ENCODE measurements around the gene GPC3.
A peak's percentile ranks its signal among the peaks of the same experiment; 100 is the strongest.

Gene GPC3

DNA sequence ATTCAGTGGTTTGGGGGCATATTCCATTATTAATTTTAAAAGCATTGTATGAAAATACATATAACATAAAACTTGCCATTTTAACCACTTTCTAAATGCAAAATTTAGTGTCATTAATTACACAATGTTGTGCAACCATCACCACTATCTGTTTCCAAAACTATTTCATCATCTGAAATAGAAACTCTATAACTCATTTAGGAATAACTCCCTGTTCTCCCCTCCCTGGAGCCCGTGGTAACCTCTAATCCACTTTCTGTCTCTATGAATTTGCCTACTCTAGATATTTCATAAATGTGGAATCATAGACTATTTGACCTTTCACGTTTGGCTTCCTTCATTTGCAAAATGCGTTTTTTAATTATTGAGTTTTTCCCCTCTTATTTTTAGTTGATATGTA, 468.7 kb downstream of the GPC3 start:
- no peak overlapping the region for H3K4me3 ChIP-seq (ENCODE audit: low read length)
- no peak for DNase-seq (ENCODE audit: low read depth)
- TF ChIP-seq, protein P1, sequence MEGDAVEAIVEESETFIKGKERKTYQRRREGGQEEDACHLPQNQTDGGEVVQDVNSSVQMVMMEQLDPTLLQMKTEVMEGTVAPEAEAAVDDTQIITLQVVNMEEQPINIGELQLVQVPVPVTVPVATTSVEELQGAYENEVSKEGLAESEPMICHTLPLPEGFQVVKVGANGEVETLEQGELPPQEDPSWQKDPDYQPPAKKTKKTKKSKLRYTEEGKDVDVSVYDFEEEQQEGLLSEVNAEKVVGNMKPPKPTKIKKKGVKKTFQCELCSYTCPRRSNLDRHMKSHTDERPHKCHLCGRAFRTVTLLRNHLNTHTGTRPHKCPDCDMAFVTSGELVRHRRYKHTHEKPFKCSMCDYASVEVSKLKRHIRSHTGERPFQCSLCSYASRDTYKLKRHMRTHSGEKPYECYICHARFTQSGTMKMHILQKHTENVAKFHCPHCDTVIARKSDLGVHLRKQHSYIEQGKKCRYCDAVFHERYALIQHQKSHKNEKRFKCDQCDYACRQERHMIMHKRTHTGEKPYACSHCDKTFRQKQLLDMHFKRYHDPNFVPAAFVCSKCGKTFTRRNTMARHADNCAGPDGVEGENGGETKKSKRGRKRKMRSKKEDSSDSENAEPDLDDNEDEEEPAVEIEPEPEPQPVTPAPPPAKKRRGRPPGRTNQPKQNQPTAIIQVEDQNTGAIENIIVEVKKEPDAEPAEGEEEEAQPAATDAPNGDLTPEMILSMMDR (conservative IDR thresholded peaks at IDR 0.05; ENCODE audit: low read length): no peak

DNA sequence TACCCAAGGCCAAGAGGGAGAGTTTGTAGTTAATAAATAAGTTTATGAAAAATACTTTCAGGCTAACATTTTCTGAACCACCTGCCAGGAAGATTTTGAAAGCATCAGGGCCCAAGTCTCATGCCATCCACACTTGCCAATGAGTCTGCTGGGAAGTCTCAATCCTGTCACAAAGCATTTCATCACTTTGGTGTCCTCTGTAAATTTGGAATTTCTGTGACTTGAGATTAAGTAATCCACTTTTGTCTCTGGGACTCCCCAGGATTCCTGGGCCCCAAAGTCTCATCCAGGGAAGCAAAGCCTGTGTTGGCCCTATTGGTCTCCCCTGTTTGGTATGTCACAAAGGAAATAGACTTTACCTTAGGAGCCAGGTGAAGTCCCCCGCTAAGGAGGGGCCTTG, 470.9 kb downstream of the GPC3 start:
- DNase-seq (ENCODE audit: low read depth): no peak
- TF ChIP-seq, protein P1 (conservative IDR thresholded peaks at IDR 0.05; ENCODE audit: low read length): no peak
- no peak overlapping the region for H3K4me3 ChIP-seq (ENCODE audit: low read length)

DNA sequence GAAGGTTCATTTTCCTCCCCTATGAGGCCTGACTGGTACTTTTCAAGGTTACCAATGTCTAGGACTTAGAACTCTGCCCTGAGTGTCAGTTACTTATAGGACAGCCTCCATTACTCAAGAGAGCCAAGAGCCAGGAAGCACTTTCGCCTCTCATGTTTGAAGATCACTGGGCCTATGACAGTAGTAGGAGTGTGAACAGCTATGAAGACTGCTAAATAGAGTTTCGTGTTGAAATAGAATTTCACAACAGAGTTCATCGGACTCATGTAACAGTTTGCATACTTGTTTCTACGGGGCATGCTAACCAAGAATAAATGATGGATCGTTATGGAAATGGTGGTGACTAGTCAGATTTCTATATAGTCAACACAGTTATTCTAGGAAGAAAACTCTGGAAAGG, 472.3 kb downstream of the GPC3 start:
- TF ChIP-seq, protein P1 (conservative IDR thresholded peaks at IDR 0.05; ENCODE audit: low read length): no peak
- H3K4me3 ChIP-seq (ENCODE audit: low read length): no peak overlapping the region
- DNase-seq (ENCODE audit: low read depth): no peak

DNA sequence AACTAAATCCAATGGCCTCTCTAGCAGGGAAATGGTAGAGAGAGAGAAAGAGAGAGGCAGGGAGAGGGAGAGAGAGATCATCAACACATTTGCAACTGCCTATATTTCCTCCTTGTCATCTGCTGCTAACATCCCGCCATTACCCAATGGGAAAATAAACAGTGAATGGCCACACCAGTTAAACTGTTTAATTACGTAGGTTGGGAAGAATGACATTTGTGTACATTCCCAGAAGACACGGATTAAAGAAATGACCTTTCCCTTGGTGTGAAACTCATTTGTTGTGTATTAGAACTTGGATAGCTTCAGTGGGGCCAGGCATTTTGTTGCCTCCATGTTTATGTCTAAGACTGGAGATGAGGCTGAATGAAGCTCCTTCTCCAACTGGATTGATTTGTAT, 474.4 kb downstream of the GPC3 start:
- no peak overlapping the region for H3K4me3 ChIP-seq (ENCODE audit: low read length)
- no peak for DNase-seq (ENCODE audit: low read depth)
- TF ChIP-seq, protein P1 (conservative IDR thresholded peaks at IDR 0.05; ENCODE audit: low read length): no peak

DNA sequence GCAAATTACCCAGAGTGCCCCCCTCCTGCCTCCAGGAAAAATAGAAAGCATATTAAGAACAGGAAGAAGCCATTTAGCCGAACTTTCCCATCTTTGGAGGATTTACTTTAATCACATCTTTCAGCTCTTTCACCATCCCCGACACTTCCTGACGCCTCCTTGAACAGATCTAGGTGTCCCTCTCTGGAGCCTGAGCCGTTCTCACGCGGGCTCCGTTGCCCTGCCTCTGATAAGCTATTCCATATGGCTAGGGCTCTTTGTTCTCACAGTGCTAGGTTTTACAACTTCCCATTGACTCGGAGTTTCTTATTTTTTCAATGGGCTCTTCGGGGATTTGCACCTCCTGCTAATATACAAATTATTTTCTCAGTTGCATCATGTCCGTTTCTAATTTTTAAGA, 488.0 kb downstream of the GPC3 start:
- no peak for DNase-seq (ENCODE audit: low read depth)
- no peak overlapping the region for H3K4me3 ChIP-seq (ENCODE audit: low read length)
- TF ChIP-seq, protein P1 (conservative IDR thresholded peaks at IDR 0.05; ENCODE audit: low read length): no peak

DNA sequence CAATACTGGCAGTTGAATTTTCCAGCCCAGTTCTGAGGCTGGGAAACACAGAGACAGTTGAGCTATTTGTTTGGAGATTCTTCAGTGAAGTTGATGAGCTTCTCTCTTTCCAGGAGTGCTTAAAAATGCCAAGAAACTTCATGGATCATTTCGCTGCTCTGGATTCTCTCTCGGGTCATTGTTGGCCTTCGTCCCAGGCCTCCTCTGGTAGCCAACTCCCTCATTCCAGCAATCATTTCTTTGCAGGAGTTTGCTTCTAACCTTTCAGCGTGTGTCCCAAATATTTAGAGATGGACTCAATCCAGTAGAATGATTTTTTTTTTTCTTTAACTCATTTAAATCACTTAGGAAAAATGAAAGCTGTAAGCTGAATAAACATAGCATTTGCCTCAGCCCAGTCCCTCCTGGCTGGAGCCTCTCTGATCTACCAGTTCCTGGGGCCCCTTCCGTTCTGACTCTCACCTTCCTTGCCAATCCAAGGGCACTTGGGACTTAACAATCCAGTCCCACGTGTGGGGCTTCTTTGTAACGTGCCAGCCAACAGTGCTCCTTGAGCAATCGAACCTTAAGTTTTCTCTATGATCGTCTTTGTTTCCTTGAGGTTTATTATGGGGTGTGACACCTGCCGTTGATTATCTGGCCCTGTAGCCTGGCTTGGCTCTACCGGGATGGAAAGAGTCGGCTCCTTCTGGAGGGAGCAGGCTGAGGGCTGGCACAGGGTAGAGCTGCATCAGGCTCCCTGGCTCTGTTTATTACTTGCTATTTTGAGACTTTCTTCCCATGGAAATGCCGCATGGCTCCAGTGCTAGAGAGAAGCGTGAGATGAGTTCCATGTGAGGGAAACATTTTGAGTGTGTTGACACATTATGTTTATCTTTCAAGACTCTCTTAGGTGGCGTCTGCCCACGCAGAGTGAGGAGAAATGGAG, 489.7 kb downstream of the GPC3 start:
- DNase-seq (ENCODE audit: low read depth): peak; percentile 87
- TF ChIP-seq, protein P1 (conservative IDR thresholded peaks at IDR 0.05; ENCODE audit: low read length): no peak
- H3K4me3 ChIP-seq (ENCODE audit: low read length): no peak overlapping the region; the same call in 1 of the 2 replicates

DNA sequence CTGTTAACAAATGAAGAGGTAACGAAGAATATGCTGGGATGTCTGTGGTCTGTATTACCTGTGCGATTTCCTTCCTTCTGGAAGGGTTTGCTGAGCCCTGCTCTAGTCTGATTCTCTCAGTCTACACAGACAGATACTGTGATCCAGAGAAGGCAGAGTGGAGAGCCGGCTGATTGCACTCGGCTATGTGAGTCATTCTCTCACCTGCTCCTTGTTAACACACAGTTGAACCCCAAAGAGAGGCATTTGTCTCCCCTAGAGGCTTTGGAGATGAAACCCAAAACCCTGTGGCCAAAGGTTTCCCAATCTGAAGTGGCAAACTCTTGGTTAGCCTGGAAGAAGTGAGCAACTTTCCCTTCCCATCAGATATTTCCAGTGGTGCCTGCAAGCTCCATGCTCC, 492.0 kb downstream of the GPC3 start:
- TF ChIP-seq, protein P1 (conservative IDR thresholded peaks at IDR 0.05; ENCODE audit: low read length): no peak
- H3K4me3 ChIP-seq (ENCODE audit: low read length): no peak overlapping the region
- no peak for DNase-seq (ENCODE audit: low read depth)
